HAP-1 (cell line): ENCODE measurements around the gene FN1.
"Not testable (repeated sequence)": the region's sequence is repeated elsewhere in the genome, so short reads cannot be mapped to it uniquely, and the experiment has no call there.

Experiments
- DNase-seq, 2 experiments: peaks; one replicate each; pipeline ENCODE4 v3.0.0-alpha.2; 2016 to 2020; ENCODE audit warnings: low spot score in 2 of 2
- H3K27me3 ChIP-seq: fragments of 250-450 bp; sonication (Bioruptor Pico); 2 replicates; pipeline ENCODE4 v1.5.1; 2020; ENCODE audit warnings: low read depth, mild to moderate bottlenecking, moderate library complexity
- H3K36me3 ChIP-seq: fragments of 250-450 bp; sonication (Bioruptor Pico); replicated peaks from 2 replicates; pipeline ENCODE4 v1.5.1; 2020; ENCODE audit warnings: mild to moderate bottlenecking
- H3K4me1 ChIP-seq: fragments of 250-450 bp; sonication (Bioruptor Pico); 2 replicates; pipeline ENCODE4 v1.5.1; 2020; ENCODE audit warnings: mild to moderate bottlenecking
- H3K4me3 ChIP-seq: fragments of 250-450 bp; sonication (Bioruptor Pico); 2 replicates; pipeline ENCODE4 v1.5.1; 2020; ENCODE audit warnings: mild to moderate bottlenecking, moderate library complexity
- H3K9me3 ChIP-seq: fragments of 250-450 bp; sonication (Bioruptor Pico); 2 replicates; pipeline ENCODE4 v1.5.1; 2020; ENCODE audit warnings: mild to moderate bottlenecking, moderate library complexity
- in situ Hi-C: fragments of 300-500 bp; cut with MboI; formaldehyde crosslinking; loops from 3 replicates; pipeline ENCODE4 v1.14.3; 2020; ENCODE audit warnings: low sequenced_read_pairs, inconsistent platforms, mixed read lengths

FN1 gene

DNA sequence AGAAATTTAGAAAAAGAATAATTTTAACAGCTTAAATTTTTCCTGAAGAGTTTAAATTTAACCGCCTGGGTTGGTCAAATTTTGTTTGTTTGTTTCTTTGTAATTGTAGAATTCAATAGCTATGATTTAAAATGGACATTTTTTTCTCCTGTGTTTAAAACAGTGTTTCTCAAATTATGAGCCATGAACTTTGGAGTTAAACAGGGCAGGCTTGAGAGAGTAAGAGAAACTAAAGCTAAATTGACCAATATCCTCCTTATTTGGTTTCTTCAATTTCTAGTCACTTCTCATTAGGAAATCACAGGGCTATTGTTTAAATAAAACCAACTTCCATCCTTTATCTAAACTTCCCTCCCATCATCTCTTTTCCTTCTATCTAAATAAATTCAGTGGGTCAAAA, 21.9 kb downstream of the FN1 start:
- Histone ChIP-seq H3K4me1 (no peaks in the 10 kb centered on the region), H3K27me3 (no peaks in the 10 kb centered on the region; the same call in 1 of the 2 replicates), H3K9me3 (no peaks in the 10 kb centered on the region), H3K4me3 (no peak overlapping the region), H3K36me3 (0 out of 2 replicates have a peak, but pooled peaks cover 3% of the 10 kb centered on the region)
- in situ Hi-C loops = no loop called here
- DNase-seq = no peak

DNA sequence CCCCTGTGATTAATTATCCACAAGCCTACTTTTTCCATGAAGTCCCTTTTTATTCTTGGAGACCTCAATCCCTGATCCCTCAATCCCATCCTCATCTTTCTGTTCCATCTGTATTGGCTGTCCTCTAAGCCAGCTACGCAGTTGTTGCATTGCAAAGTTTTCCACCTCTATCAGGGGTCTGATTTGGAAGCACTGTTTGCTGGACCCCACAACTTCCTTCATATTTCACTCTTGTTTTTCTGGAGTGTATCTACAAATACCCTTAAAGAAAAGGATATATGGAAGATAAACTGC, 22.4 kb downstream of the FN1 start:
- no peaks in the 10 kb centered on the region for H3K4me1 ChIP-seq
- no peaks in the 10 kb centered on the region for H3K9me3 ChIP-seq
- H3K27me3 ChIP-seq = no peaks in the 10 kb centered on the region; the same call in 1 of the 2 replicates
- in situ Hi-C loops = no loop called here
- H3K36me3 ChIP-seq = no peaks in the 10 kb centered on the region
- no peak overlapping the region for H3K4me3 ChIP-seq
- DNase-seq = no peak

DNA sequence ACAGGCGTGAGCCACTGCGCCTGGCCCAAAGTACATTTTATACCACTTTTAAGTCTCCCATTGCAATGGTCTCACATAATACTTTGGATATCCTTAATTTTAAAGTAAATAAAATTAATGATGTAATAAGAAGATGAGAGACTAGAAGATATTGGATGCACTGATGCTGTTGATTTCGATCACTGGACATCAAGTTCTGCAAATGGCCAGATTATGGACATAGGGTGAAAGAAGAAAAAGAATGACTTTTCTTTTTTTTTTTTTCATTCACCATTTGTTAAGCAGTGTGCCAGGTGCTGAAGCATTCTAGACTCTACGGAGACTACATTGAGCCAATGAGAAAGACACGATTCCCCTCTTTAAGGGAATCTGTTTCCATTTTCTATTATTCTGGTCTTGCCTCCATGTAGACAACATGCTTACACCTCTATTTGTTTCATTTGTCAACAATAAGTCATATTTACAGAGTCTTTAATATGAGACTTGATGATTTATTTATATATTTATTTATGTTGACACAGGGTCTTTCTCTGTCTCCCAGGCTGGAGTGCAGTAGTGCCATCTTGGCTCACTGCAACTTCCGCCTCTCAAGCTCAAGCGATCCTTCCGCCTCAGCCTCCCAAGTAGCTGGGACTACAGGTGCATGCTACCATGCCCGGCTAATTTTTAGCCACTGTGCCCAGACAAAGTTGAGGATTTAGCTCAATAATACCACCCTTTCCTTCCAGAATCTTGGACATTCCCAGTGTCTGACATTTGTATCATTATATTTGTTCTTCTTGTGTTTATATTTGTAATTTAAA, 23.7 kb downstream of the FN1 start:
- H3K27me3 ChIP-seq = no peaks in the 10 kb centered on the region; the same call in 1 of the 2 replicates
- no peaks in the 10 kb centered on the region for H3K9me3 ChIP-seq
- DNase-seq = no peak
- H3K36me3 ChIP-seq = no peaks in the 10 kb centered on the region; the same call in 1 of the 2 replicates
- no peaks in the 10 kb centered on the region for H3K4me1 ChIP-seq
- H3K4me3 ChIP-seq = no peak overlapping the region
- in situ Hi-C loops = no loop called here

DNA sequence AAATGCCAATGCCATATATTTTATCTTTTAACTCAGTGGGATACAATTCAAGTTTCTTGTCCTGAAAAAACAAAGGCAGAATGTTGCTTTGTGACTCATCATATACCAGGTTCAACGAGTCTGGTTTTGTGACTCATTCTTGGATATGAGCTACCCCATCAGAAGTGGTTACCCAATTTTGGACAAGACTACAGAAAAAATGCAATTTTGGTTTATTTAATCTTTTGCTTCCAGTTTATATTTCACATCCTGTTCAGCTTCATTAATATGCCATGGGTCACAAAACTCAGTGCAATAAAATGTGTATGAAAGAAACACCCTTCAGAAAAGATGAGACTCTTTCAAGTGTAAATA, 25.0 kb downstream of the FN1 start:
- H3K4me1 ChIP-seq = no peaks in the 10 kb centered on the region
- no peak for DNase-seq

DNA sequence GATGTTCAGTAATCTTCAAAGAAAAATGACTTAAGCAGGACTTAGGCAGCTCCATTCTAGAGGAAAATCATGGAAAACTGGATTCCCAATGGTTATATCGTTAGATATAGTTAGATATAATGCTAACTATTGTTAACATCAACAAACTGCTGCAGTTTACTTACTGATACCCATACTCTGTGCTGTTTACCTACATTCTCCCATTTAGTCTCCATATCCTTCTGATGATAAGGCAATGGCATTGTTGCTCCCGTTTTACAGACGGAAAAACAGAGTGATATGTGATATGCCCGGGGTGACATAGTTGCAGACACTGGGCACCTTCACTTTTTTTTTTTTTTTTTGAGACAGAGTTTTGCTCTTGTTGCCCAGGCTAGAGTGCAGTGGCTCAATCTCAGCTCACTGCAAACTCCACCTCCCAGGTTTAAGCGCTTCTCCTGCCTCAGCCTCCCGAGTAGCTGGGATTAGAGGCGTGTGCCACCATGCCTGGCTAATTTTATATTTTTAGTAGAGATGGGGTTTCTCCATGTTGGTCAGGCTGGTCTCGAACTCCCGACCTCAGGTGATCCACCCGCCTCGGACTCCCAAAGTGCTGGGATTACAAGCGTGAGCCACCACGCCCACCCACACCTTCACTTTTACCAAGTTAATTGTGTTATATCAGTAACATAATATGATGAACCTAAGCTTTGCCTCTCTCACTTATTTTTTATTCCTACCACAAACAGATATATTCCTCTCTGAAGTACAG, 25.5 kb downstream of the FN1 start:
- H3K36me3 ChIP-seq, H3K4me1 ChIP-seq, in situ Hi-C loops, H3K4me3 ChIP-seq, DNase-seq, H3K9me3 ChIP-seq, H3K27me3 ChIP-seq: not testable (repeated sequence)

More for the DNA sequence above, 25.0 kb downstream of the FN1 start:
- H3K9me3 ChIP-seq = no peaks in the 10 kb centered on the region
- no peaks in the 10 kb centered on the region; the same call in 1 of the 2 replicates for H3K27me3 ChIP-seq
- in situ Hi-C loops = no loop called here
- H3K4me3 ChIP-seq = no peak overlapping the region
- no peaks in the 10 kb centered on the region; the same call in 1 of the 2 replicates for H3K36me3 ChIP-seq

DNA sequence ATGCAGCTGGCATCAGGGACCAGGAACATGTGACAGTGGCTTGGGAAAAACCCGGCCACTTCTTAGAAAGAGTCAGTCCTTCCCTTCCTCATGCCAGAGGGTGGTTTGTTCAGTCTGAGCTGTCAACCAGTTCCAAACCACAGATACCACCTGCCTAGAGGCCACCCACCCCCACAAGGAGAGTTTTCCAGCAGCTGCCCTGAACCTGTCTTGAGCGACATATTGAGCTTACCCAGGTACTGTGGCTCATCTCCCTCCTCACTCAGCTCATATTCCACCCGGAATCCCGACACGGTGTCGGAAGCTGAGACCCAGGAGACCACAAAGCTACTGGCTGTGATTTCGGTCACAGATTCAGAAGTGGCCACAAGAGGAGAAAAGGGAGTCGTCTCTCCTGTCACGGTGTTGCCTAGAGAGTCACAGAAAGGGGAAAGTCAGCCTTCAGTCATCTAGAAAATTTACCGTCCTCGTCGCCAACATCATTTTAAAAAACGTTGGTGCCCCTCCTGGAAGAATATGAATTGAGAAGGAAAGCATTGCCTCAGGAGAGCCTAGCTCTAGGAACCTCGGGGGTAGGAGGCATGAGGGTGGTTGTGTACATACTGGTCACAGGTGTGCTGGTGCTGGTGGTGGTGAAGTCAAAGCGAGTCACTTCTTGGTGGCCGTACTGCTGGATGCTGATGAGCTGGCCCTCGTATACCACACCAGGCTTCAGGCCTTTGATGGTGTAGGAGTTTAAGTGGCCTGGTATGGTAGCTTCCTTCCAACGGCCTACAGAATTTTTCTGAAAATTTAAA, 26.3 kb downstream of the FN1 start:
- Histone ChIP-seq H3K27me3 (no peaks in the 10 kb centered on the region; the same call in 1 of the 2 replicates), H3K9me3 (no peaks in the 10 kb centered on the region), H3K4me3 (no peak overlapping the region), H3K36me3 (no peaks in the 10 kb centered on the region; the same call in 1 of the 2 replicates), H3K4me1 (peaks cover 5% of the 10 kb centered on the region)
- DNase-seq = no peak
- in situ Hi-C loops = no loop called here

DNA sequence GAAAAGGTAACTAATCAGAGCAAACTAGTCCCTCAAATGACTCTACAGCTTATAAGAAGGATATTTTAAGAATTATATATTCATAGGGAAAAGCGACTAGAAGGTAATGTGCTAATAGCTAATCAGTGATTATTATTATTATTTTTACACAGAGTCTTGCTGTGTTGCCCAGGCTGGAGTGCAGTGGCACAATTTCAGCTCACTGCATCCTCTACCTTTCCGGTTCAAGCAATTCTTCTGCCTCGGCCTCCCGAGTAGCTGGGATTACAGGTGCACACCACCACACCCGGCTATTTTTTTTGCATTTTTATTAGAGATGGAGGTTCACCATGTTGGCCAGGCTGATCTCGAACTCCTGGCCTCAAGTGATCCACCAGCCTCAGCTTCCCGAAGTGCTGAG, 27.4 kb downstream of the FN1 start:
- peaks cover 14% of the 10 kb centered on the region for H3K4me1 ChIP-seq
- in situ Hi-C loops = not testable (repeated sequence)

DNA sequence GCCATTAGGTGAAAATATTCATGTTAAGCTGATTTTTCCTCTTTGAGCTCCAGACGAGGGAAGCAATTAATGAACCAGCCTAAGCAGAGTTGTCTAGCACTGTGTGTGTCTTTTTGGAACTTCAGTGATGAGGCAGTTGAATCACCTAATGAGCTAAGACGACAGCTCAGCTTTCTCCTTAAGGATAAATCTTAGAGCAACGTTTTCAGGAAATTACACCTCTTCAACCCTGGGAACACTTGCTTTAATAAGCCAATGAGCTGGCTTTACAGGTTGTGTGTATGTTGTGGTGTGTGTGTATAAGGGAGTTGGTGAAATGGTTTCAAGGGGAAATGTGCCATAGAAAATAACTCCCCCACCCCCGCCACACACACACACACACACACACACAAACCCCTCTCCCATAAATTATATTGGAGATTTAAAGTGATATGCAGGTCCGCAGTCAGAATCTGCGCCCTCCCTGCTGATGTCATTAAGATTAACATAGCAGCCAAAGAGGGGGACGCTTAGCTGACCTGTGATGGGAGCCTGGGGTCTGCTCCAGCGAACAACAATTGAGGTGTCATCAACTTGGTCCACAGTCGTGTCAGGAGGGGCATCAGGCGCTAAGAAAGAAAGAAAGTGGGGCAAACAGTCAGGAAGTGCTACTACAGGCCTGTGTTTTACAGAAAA, 28.1 kb downstream of the FN1 start:
- H3K4me1 ChIP-seq = peaks cover 20% of the 10 kb centered on the region
- no peak for DNase-seq
- in situ Hi-C loops = no loop called here
- no peak overlapping the region for H3K4me3 ChIP-seq
- no peaks in the 10 kb centered on the region for H3K27me3 ChIP-seq
- no peaks in the 10 kb centered on the region; the same call in 1 of the 2 replicates for H3K36me3 ChIP-seq
- no peaks in the 10 kb centered on the region for H3K9me3 ChIP-seq

More for the DNA sequence above, 27.4 kb downstream of the FN1 start:
- H3K27me3 ChIP-seq, H3K36me3 ChIP-seq, DNase-seq, H3K9me3 ChIP-seq, H3K4me3 ChIP-seq: not testable (repeated sequence)

DNA sequence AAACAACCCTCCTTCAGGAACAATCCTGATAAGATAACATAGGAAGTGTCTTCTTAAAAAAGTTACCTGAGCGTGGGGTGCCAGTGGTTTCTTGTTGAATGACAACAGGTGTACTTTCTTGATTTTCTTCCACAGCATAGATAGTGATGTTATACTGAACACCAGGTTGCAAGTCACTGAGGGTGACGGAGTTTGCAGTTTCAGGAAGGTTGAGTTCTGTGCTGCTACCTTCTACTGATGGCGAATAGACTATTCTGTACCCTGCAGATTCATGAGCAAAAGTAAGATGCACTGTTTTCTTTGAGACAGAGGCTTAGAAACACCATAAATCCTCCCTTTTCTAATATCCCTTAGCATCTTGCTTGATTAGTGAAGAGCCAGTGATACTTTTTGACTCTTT, 28.8 kb downstream of the FN1 start:
- Histone ChIP-seq H3K27me3 (no peaks in the 10 kb centered on the region), H3K36me3 (no peaks in the 10 kb centered on the region; the same call in 1 of the 2 replicates), H3K4me3 (no peak overlapping the region), H3K9me3 (no peaks in the 10 kb centered on the region), H3K4me1 (peaks cover 27% of the 10 kb centered on the region)
- in situ Hi-C loops = no loop called here
- DNase-seq = no peak

DNA sequence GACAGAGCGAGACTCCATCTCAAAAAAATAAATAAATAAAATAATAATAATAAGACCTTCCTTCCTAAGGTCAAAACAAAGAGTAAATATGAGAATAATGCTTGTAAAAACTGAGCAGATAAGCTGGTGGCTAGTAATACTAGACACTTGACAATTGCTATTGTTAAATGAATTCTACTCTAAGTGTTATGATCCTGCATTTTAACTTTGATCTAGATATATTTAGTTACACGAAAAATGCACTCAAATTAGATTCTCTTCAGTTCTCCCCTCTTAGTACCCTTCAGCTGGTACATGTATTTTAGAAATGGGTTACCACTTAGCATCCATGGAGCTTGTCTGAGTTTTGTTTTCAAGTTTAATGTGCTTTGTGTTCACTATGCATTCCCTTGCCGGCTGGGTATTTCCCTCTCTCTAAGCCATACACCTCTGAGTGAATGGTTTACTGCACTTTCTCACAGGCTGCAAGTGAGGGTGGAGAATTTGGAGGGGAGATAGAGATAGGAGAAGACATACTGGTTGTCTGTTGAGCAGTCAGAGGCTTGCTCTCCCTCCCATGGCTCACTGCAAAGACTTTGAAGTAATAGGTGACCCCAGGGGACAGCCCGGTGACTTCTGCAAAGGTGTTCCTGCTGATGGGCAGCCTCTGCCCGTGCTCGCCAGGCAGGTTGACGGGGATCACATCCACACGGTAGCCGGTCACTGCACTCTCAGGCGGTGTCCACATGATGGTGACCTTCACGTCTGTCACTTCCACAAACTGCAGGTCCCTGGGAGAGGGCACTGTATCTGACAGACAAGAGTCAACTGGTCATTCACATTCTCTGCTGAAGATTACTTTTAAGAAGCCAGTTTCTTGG, 29.9 kb downstream of the FN1 start:
- no peaks in the 10 kb centered on the region; the same call in 1 of the 2 replicates for H3K36me3 ChIP-seq
- in situ Hi-C loops = no loop called here
- H3K4me3 ChIP-seq = no peak overlapping the region

DNA sequence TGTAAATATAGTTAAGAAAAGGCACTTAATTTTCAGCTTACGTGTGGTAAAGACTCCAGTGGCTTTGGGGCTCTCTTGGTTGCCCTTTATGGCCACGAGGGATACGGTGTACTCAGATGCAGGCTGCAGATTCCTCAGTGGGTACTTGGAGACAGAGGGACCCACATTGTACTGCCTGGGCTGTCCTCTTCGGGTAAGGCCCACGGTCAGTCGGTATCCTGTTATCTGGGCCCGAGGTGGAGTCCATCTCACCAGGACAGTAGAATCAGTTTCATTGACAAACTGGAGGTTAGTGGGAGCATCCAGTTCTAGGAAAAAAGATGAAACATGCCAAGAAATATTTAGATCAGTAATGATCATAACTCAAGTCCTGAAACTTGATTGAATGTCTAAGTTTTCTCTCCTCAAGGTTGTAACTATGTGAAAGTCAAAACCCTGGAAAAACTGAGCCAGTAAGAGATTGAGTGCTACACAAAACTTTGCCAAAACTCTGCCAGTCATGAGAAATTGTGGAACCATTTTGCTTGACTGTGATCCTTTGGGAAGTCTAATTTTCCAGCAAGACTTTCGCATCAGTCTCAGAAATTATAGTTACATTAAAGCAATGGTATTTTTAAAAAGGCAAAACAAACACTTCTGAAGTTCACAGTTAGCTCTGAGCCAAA, 31.4 kb downstream of the FN1 start:
- H3K4me3 ChIP-seq = no peak overlapping the region
- H3K9me3 ChIP-seq = no peaks in the 10 kb centered on the region
- H3K27me3 ChIP-seq = no peaks in the 10 kb centered on the region
- DNase-seq = no peak
- no peaks in the 10 kb centered on the region; the same call in 1 of the 2 replicates for H3K36me3 ChIP-seq
- in situ Hi-C loops = no loop called here
- H3K4me1 ChIP-seq = peaks cover 37% of the 10 kb centered on the region

More for the DNA sequence above, 29.9 kb downstream of the FN1 start:
- H3K4me1 ChIP-seq = peaks cover 37% of the 10 kb centered on the region
- H3K27me3 ChIP-seq = no peaks in the 10 kb centered on the region
- DNase-seq = no peak
- no peaks in the 10 kb centered on the region for H3K9me3 ChIP-seq
